ENCODE data around the gene TAF7.
"Not testable (repeated sequence)": the region's sequence is repeated elsewhere in the genome, so short reads cannot be mapped to it uniquely, and the experiment has no call there.

TAF7 gene

DNA sequence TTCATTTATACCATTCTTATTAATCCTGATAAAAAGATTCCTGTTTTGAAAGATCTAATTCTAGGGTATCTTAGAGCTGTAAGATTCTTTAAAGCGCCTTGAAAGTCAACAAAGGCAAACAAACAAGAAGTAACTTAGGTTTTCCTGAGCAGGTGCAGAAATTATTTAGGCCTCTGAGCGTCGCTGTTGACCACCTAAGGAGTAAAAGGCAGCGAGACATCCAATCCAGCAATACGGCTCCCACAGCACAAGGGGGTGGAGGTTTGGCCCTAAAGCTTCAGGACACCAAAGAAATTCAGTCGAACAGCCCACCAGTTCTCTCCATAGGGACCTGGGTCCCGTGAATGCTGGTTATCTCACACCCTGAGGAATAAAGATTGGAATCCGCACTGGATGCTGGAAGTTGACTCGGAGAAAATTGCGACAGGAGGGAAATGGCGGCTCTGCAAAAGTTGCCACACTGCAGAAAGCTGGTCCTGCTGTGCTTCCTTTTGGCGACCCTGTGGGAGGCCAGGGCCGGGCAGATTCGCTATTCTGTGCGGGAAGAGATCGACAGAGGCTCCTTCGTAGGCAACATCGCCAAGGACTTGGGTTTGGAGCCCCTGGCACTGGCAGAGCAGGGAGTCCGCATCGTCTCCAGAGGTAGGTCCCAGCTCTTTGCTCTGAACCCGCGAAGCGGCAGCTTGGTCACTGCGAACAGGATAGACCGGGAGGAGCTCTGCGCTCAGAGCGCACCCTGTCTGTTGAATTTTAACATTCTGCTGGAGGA is 18.1 kb upstream of the TAF7 start, which contains the start of gene PCDHGA2:
Gene PCDHGA2 (plus strand): TSS at position 223 of the 769 bp plus-strand sequence.
- DNase-seq (ENCODE audit: low read depth in 2 of 2) = no peak

DNA sequence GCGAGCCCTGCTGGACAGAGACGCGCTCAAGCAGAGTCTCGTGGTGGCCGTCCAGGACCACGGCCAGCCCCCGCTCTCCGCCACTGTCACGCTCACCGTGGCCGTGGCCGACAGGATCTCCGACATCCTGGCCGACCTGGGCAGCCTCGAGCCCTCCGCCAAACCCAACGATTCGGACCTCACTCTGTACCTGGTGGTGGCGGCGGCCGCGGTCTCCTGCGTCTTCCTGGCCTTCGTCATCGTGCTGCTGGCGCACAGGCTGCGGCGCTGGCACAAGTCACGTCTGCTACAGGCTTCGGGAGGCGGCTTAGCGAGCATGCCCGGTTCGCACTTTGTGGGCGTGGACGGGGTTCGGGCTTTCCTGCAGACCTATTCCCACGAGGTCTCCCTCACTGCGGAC is 12.0 kb upstream of the TAF7 start:
- not testable (repeated sequence) for DNase-seq (ENCODE audit: low read depth in 2 of 2)

DNA sequence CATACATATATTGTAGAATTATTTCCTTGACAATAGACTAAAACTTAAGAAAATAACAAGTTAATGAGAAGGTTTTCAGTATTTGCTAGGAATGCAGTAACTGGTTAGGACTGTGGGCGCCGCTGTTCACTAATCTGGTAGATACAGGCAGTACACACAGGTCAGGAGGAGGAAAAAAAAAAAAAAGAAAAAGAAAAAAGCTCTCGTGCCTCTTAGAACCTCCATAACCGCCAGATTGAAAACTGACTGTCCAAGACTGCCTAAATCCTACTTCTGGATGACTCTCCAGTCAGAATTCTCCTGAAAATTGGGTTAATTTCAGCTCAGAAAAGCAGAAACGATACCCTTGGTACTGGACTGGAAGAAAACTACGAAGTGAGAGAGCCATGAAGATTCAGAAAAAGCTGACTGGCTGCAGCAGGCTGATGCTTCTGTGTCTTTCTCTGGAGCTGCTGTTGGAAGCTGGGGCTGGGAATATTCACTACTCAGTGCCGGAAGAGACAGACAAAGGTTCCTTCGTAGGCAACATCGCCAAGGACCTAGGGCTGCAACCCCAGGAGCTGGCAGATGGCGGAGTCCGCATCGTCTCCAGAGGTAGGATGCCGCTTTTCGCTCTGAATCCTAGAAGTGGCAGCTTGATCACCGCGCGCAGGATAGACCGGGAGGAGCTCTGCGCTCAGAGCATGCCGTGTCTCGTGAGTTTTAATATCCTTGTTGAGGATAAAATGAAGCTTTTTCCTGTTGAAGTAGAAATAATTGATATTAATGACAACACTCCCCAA is 9.9 kb upstream of the TAF7 start, which contains the start of gene PCDHGA1:
Gene PCDHGA1 (plus strand): TSS at position 216 of the 782 bp plus-strand sequence.
- no peak for DNase-seq (ENCODE audit: low read depth in 2 of 2)

DNA sequence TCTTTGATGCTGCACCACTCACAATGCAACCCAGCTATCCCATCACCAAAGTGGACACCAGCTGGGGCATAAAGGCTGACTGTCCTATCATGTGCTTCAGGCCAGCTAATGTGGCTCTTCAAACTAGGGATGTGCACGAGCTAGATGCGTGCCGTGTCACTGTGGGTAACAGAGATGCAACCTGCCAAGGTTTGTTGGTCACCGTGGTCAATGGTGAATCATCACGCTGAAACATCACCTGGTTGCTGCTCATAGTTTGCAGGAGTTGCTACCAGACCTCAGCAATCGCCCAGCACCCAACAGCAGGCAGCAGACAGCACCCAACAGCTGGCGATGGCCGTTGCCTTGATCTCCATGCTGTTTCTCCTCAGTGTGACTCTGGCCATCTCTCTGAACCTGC is 7.6 kb upstream of the TAF7 start:
- no peak for DNase-seq (ENCODE audit: low read depth in 2 of 2)

DNA sequence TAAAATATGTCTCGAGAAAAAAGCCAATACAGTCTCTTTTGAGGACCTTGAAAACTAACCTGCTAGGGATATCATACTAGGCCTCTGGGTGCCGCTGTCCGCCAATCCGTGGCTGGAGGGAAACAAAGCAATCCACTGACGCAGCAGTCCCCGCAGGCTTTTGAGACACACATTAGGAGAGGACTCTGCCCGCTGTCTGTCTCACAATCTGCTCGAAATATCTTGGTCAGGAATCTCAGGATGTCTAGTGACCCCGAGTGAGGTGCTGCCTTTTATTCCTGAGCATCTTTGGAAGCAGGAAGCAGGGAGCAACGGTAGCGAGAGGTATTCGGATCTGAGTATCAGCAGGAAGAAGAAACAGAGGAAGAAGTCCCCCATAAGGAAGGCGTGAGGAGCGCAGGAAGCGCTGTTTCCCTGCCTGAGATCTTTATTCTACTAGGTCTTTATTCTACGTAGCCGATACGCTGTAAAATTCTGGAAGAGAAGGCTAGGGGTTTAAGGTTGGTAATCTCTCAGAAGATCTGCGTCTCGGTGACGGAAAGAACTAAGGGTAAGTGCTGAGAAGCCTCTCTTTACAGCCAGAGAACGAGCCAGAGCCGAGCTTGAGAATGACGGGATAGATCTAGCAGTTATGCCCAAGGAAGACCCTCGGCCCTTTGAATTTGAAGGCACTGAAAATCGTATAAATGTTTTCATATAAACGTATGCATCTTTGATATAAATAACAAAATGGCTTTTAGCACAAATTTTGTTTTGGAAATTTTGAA is 5.7 kb upstream of the TAF7 start:
- DNase-seq (ENCODE audit: low read depth in 2 of 2) = peak; percentile 22 to 42

DNA sequence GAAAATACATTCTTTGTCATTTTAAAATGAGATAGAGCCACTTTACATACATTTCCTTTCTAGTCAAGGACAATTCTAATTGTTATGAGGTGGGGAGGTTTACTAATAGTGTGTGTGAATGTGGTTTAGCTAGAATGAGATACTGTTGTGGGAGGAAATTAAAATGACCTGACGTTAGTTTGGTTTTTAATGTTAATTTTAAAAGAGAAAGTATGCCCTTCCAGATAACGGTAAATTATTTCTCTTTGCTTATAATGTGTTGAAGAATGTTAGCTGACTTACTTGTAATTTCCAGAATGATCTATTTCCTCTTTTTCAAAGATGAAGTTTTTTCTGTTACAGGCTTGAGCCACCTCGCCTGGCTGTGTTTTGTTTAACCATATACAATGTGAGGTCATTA is 1.7 kb upstream of the TAF7 start:
- DNase-seq (ENCODE audit: low read depth in 2 of 2) = no peak

DNA sequence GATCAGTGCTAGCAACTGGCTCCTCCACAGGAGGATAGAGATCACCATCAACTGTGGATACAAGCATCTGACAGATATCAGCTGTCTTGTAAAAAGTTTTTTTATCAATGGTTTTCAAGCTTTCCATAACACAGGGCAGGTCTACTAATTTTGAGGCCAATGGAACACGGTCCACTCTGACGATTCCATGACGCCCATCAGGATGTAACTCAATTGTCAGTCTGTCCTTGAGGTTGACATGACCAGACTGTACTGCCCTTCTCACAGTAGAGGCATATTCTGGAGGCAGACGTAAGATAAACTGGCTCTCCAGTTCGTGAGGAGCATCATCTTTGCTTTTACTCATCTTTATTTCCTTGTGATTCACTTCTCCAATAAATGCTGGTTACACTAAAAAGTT is 885 bp downstream of the TAF7 start:
- DNase-seq (ENCODE audit: low read depth in 2 of 2) = no peak

DNA sequence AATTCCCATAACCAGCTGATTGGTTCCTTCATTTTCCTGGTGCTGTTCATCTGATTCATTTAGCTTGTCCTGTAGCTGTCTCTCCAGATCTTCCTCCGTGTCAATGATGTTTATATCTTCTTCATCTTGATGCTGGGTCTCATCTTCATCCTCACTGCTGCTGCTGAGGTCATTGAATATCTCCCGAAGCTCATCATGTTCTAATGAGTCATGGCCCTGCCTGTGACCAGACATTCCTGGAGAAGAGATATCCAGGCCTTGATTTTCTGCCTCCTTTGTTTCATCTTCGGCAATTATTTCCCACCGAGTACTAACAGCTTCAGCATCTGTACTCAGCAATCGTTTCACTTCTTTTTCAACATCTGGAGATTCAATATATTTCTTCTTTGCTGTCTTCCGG is 1.4 kb downstream of the TAF7 start:
- no peak for DNase-seq (ENCODE audit: low read depth in 2 of 2)

DNA sequence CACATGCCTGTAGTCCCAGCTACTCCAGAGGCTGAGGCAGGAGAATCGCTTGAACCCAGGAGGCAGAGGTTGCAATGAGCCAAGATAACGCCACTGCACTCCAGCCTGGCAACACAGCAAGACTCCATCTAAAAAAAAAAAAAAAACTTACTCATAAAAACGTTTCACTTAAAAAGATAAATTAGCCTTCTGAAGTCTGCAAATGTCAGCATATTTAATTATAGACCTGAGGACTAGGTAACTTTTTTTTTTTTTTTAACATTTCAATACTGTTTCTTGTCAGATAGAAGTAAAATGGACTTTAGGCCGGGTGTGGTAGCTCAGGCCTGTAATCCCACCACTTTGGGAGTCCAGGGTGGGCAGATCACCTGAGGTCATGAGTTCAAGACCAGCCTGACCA is 3.6 kb downstream of the TAF7 start:
- DNase-seq (ENCODE audit: low read depth in 2 of 2) = not testable (repeated sequence)

DNA sequence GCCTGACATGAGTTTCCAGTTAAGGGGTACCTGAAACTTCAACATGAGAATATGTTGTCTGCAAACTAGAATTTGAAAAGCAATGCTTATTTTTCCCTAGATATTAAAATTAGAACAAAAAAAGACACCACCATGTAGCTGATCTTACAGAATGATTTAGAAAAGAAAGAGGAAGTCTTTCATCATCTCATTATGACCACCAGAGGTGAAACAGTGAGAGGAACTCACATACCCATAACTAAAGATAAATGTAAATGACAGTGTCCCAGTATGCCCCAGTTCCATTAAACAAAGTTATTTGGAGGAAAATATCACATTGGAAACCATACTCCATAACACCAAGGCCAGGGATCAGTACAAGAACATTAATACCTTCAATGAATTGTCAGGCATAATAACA is 6.9 kb downstream of the TAF7 start:
- no peak for DNase-seq (ENCODE audit: low read depth in 2 of 2)

DNA sequence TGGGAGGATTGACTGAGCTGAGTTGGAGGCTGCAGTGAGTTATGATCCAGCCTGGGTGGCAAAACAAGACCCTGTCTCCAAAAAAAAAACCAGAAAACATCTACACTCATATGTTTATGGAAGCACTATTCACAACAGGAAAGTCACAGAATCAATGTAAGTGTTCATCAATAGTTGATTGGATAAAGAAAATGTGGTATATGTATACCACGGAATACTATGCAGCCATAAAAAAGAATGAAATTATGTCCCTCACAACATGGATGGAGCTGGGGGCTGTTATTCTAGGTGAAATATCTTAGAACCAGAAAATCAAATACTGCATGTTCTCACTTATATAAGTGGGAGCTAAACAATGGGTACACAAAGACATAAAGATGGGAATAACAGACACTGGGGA is 14.0 kb downstream of the TAF7 start:
- DNase-seq (ENCODE audit: low read depth in 2 of 2) = no peak

DNA sequence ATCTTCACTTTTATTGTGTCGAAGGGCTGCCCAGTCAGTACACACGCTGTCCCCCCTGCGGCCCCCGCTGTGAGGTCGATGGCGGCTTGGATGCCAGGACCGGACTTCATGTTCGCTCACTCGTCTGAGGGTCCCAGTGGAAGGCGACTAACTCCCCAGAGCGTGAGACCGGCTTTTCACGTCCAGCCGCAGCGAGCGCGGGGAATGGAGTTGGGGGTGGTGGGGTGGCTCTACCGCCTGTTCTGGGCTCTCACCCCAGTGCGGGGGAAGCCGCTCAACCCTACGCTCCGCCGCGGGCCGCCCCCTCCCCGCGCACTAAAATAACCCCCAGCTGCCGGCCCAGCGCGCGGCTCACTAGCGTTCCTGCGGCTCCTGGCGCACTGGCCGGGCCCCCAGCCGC is 16.8 kb downstream of the TAF7 start, which contains the start of gene SLC25A2:
Gene SLC25A2 (minus strand): TSS at position 294 of the 400 bp plus-strand sequence. CDS start 184 bp downstream, at position 110.
- no peak for DNase-seq (ENCODE audit: low read depth in 2 of 2)

DNA sequence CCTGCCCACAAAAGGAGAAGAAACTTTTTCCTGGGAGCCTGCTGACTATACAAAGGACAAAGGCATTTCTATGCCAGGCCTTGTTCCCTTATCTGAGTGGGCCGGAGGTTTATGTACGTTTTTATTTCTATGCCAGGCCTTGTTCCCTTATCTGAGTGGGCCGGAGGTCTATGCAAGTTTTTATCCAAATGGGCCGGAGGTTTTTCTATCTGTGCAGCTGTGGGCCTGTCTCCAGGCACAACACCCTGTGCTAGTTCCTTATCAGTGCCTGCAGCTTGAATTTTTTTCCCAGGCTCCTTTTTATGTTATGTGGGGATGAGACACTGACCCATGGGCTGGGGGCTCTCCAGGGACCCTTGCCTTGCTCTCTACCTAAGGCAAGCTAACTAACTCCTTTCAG is 22.2 kb downstream of the TAF7 start:
- DNase-seq (ENCODE audit: low read depth in 2 of 2) = no peak

DNA sequence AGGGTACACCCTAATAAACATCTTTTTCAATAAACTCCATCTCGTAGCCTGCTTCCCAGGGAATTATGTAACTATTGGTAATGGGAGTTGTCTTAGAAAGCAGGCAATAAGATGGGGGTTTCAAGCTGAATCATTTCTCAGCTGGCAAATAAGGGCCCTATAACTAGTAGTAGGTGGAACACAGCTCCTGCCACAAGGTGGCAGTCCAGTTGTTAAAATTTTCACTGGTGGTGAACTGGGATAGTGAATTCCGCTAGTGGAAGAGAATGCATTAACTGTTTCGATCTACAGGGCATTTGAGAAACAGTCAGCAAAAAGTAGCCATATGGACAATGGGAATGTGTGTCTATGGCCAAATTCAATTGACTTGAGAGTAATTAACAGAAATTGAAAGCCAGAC is 47.7 kb downstream of the TAF7 start:
- no peak for DNase-seq (ENCODE audit: low read depth in 2 of 2)

DNA sequence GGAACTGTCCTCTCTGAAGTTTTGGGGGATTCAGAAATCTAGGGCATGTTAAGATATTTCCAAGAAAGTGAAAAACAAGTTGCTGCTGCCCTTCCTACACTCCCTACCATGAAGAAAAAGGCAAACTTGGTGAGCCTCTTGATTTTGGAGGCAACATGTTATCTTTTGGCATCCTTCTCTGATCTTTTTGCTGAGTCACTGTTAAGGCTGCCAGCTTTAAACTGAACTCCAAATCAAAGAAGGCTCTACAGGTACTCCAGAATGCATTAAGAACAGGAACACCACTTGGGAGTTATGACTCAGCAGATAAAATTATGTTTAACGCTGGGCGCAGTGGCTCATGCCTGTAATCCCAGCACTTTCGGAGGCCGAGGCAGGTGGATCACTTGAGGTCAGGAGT is 51.4 kb downstream of the TAF7 start:
- no peak for DNase-seq (ENCODE audit: low read depth in 2 of 2)

Data from activated CD8-positive, alpha-beta memory T cell treated with anti-CD3 and anti-CD28 coated beads for 4 hours (primary cell).